Neuronal stem cell (in vitro differentiated cells): Measurements from ENCODE around the gene NTN1.

Experiments used
- DNase-seq: peaks from one replicate; pipeline ENCODE4 v3.0.0-alpha.2; 2013; ENCODE audit warnings: low spot score
- H2AFZ ChIP-seq: one replicate; pipeline ENCODE4 v1.6.1; 2013; ENCODE audit warnings: mild to moderate bottlenecking, low read length, inconsistent platforms
- H2AK5ac ChIP-seq: 2 replicates; pipeline ENCODE4 v1.6.1; 2013; ENCODE audit warnings: low read depth, mild to moderate bottlenecking, inconsistent platforms, low read length, moderate library complexity, mixed read lengths
- H2BK120ac ChIP-seq: 2 replicates; pipeline ENCODE4 v1.6.1; 2013; ENCODE audit warnings: low read depth, mild to moderate bottlenecking, inconsistent platforms, low read length, moderate library complexity, mixed read lengths
- H2BK12ac ChIP-seq: one replicate; pipeline ENCODE4 v1.6.1; 2013; ENCODE audit warnings: low read length, inconsistent platforms
- H2BK15ac ChIP-seq: 2 replicates; pipeline ENCODE4 v1.6.1; 2013; ENCODE audit warnings: mild to moderate bottlenecking, low read length, inconsistent platforms, mixed read lengths
- H2BK5ac ChIP-seq: one replicate; pipeline ENCODE4 v1.6.1; 2013; ENCODE audit warnings: inconsistent platforms, mild to moderate bottlenecking, low read length, moderate library complexity
- H3K14ac ChIP-seq: one replicate; pipeline ENCODE4 v1.6.1; 2013; ENCODE audit warnings: low read length, inconsistent platforms
- H3K18ac ChIP-seq: 2 replicates; pipeline ENCODE4 v1.6.1; 2013; ENCODE audit warnings: low read length, inconsistent platforms
- H3K23ac ChIP-seq: 2 replicates; pipeline ENCODE4 v1.6.1; 2013; ENCODE audit warnings: low read depth, mild to moderate bottlenecking, mixed read lengths, low read length, inconsistent platforms; ENCODE audit not compliant: poor library complexity
- H3K27ac ChIP-seq: replicated peaks from 3 replicates; pipeline ENCODE4 v1.5.1; 2013; ENCODE audit warnings: low read length, inconsistent platforms
- H3K27me3 ChIP-seq, 3 experiments: 2 replicates each; pipeline ENCODE4 v1.6.1; 2013; ENCODE audit warnings: low read length in 3 of 3, mild to moderate bottlenecking in 2 of 3, inconsistent platforms in 1 of 3, low read depth in 1 of 3, mixed read lengths in 1 of 3, moderate library complexity in 1 of 3; ENCODE audit not compliant: control insufficient read depth in 3 of 3, insufficient read depth in 3 of 3
- H3K36me3 ChIP-seq, 2 donors: replicated peaks in 1 of 2; 2 replicates each; pipeline ENCODE4 v1.6.1; 2013; ENCODE audit warnings: low read length in 2 of 2; ENCODE audit not compliant: control insufficient read depth in 2 of 2, insufficient read depth in 2 of 2
- H3K4ac ChIP-seq: 2 replicates; pipeline ENCODE4 v1.6.1; 2013; ENCODE audit warnings: inconsistent platforms, mild to moderate bottlenecking, low read length, moderate library complexity
- H3K4me1 ChIP-seq, 2 donors: 1 replicate in 1 of 2; 2 replicates in 1 of 2; pipeline ENCODE4 v1.6.1; 2013; ENCODE audit warnings: low read length in 2 of 2, low read depth in 1 of 2; ENCODE audit not compliant: control insufficient read depth in 2 of 2, insufficient read depth in 1 of 2
- H3K4me2 ChIP-seq: one replicate; pipeline ENCODE4 v1.6.1; 2013; ENCODE audit warnings: mild to moderate bottlenecking, low read length, inconsistent platforms; ENCODE audit not compliant: insufficient read depth, poor library complexity, severe bottlenecking
- H3K4me3 ChIP-seq, 2 donors: 2 replicates each; pipeline ENCODE4 v1.5.1; 2013; ENCODE audit warnings: low read length in 2 of 2, mild to moderate bottlenecking in 2 of 2, inconsistent platforms in 1 of 2, moderate library complexity in 1 of 2
- H3K79me1 ChIP-seq: one replicate; pipeline ENCODE4 v1.6.1; 2013; ENCODE audit warnings: low read depth, mild to moderate bottlenecking, inconsistent platforms, low read length, moderate library complexity
- H3K9ac ChIP-seq: one replicate; pipeline ENCODE4 v1.6.1; 2013; ENCODE audit warnings: mild to moderate bottlenecking, low read depth, low read length, inconsistent platforms; ENCODE audit not compliant: poor library complexity
- H3K9me3 ChIP-seq, 2 donors: replicated peaks in 1 of 2; 2 replicates each; pipeline versions ENCODE3 to v1.6.1; 2013; ENCODE audit warnings: low read length in 2 of 2, mild to moderate bottlenecking in 2 of 2, inconsistent platforms in 1 of 2, low read depth in 1 of 2, mixed read lengths in 1 of 2, moderate library complexity in 1 of 2; ENCODE audit not compliant: control insufficient read depth in 2 of 2, insufficient read depth in 1 of 2
- H4K8ac ChIP-seq: one replicate; pipeline ENCODE4 v1.6.1; 2013; ENCODE audit warnings: low read depth, mild to moderate bottlenecking, inconsistent platforms, low read length, moderate library complexity
- H4K91ac ChIP-seq: one replicate; pipeline ENCODE4 v1.6.1; 2013; ENCODE audit warnings: low read length, low read depth, mild to moderate bottlenecking, inconsistent platforms; ENCODE audit not compliant: poor library complexity
- WGBS, 2 donors: extraction: QIAGEN DNeasy Blood & Tissue Kit; methylation state at CpG; one replicate each; pipeline ENCODE4 v1.1.7; 2013; ENCODE audit warnings: missing lambda C conversion rate in 2 of 2, mixed read lengths in 1 of 2; ENCODE audit not compliant: insufficient read length in 2 of 2, insufficient replicate concordance in 1 of 2; ENCODE audit errors: extremely low coverage in 2 of 2; 5-methylcytosine and 5-hydroxymethylcytosine counted together

NTN1 gene

DNA sequence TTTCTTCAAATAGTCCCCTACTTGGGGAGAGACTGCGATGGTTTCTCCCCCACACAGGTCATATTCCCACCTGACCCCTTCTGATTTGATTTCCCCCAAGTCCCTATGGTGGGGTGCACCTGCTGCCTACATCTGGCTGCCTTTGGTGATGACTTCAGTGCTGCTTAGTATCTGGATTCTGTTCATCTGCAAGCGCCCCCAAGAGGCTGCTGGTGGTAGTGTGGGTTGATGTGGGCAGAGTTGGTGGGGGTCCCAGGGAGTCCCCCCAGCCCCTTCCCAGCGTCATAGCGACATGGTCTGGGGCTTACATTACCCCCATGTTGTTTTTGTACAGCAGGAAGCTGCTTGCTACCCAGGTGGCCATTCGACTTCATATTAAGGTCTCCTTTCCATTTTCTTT, 99.2 kb downstream of the NTN1 start:
- no CpG with 5 or more reads among the region's 5 CpGs for WGBS, 2 donors

DNA sequence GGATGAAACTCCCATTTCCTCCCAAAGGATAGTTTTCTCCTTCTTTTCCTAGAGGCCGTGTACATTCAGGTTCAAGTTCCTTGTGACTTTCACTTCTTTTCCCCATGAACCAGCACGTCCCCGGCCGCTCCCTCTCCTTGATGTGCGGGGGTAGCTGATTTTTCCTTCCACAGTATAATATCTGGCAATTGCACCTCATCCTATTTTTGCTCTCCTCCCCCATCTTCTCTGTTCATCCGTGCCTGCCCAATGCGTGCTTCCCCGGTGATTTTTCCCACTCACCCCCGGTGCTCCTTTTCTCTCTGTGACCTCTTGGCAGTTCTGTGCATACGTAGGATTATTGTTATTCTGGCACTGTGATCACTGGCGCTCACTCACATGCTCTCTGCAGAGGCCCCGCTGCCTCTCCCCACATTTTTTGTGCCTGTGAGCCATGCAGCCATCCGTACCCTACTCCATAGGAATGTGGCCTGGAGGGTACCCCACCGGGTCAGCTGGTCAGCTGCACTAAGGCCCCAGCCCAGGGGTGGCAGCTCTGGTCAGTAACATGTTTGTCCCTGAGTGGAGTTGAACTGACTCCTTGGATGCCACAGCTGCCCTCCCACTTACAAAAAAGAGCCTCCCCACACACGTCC, 100.0 kb downstream of the NTN1 start:
- Histone ChIP-seq H4K91ac (no peak overlapping the region), H3K79me1 (no peaks in the 10 kb centered on the region), H3K18ac (no peak overlapping the region), H2BK5ac (no peak overlapping the region), H2AK5ac (no peak overlapping the region), H3K4me2 (peak overlapping the region; percentile 21), H3K9me3 (peaks cover 0 to 2% of the 10 kb centered on the region in 2 donors), H2AFZ (no peak overlapping the region), H3K23ac (no peak overlapping the region), H3K4me1 (peaks cover 14 to 19% of the 10 kb centered on the region in 2 donors), H2BK12ac (no peak overlapping the region), H3K9ac (no peak overlapping the region), H3K27ac (no peak overlapping the region), H3K36me3 (no peaks in the 10 kb centered on the region), H4K8ac (no peak overlapping the region), H2BK15ac (no peak overlapping the region), H2BK120ac (no peak overlapping the region), H3K4me3 (no peak overlapping the region), H3K4ac (no peak overlapping the region), H3K27me3 (no peaks in the 10 kb centered on the region), H3K14ac (no peak overlapping the region)
- no peak for DNase-seq
- no CpG with 5 or more reads among the region's 15 CpGs for WGBS, 2 donors

More for the DNA sequence above, 99.2 kb downstream of the NTN1 start:
- H2BK120ac ChIP-seq = no peak overlapping the region
- no peak overlapping the region for H3K4me3 ChIP-seq
- H4K8ac ChIP-seq = no peak overlapping the region
- peaks cover 0 to 2% of the 10 kb centered on the region in 2 donors for H3K9me3 ChIP-seq
- no peak overlapping the region for H2AK5ac ChIP-seq
- no peak overlapping the region for H2BK12ac ChIP-seq
- no peak overlapping the region for H3K18ac ChIP-seq
- H2BK15ac ChIP-seq = no peak overlapping the region
- H3K27me3 ChIP-seq = no peaks in the 10 kb centered on the region
- no peak overlapping the region for H4K91ac ChIP-seq
- no peak overlapping the region for H3K27ac ChIP-seq
- H3K79me1 ChIP-seq = no peaks in the 10 kb centered on the region
- no peak overlapping the region for H2BK5ac ChIP-seq
- no peak for DNase-seq
- H3K4ac ChIP-seq = no peak overlapping the region
- H3K36me3 ChIP-seq = no peaks in the 10 kb centered on the region
- no peak overlapping the region for H3K4me2 ChIP-seq
- H2AFZ ChIP-seq = no peak overlapping the region
- no peak overlapping the region for H3K14ac ChIP-seq
- H3K9ac ChIP-seq = no peak overlapping the region
- peaks cover 20 to 26% of the 10 kb centered on the region in 2 donors for H3K4me1 ChIP-seq
- H3K23ac ChIP-seq = no peak overlapping the region

DNA sequence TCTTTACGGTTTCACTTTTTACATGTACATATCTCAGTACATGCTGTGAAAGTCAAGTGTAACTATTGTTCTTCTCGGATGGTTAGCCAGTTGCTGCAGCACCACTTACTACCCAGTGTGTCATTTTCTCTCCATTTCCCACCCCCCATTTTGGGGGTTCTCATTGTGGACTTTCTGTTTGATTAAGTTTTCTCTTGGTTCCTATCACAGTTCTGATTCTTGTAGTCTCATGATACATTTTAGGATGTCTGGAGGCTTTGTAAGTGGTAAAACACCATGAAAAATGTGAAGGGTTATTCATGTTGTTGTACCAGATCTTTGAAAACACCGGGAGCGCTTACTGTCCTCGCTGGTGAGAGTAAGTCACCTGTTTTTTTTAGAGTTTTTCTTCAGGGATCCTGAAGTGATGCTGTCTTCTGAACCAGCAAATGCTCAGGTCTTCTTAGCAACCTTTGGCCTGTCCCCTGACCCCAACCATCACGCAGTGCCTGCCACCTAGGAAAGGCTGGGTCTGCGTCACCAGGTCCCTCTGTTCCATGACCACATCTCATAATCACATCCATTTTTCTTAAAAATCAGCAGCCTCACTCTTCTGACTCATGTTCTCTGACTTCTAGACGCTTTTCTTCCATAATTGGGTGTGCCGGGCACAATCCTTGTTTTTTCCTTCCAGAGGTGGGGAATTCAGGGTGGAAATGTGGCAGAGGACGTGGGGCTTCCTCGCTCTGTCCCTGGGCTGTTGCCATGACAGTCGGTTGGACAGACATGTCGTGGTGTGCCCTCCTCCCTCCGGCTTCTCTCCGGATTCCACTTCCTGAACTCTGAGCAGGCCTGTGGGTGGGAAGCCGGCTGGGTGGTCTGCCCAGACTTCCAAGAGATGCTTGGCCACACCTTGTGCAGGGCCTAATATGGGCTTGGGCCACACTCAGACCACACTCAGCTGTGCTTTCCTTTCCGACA, 102.6 kb downstream of the NTN1 start:
- H2BK15ac ChIP-seq = no peak overlapping the region
- no peak overlapping the region for H3K14ac ChIP-seq
- peaks cover 0 to under 1% of the 10 kb centered on the region in 2 donors for H3K9me3 ChIP-seq
- no peak overlapping the region for H2BK120ac ChIP-seq
- WGBS, 2 donors = no CpG with 5 or more reads among the region's 17 CpGs
- no peak overlapping the region for H2BK5ac ChIP-seq
- no peak overlapping the region for H4K8ac ChIP-seq
- H4K91ac ChIP-seq = no peak overlapping the region
- no peak overlapping the region for H3K27ac ChIP-seq
- no peak overlapping the region for H3K4me3 ChIP-seq
- H3K4me1 ChIP-seq = peaks cover 6 to 9% of the 10 kb centered on the region in 2 donors
- H2BK12ac ChIP-seq = no peak overlapping the region
- no peaks in the 10 kb centered on the region for H3K36me3 ChIP-seq
- no peaks in the 10 kb centered on the region for H3K79me1 ChIP-seq
- H3K23ac ChIP-seq = no peak overlapping the region
- H2AFZ ChIP-seq = peak overlapping the region; percentile 39
- H3K4me2 ChIP-seq = no peak overlapping the region
- H2AK5ac ChIP-seq = no peak overlapping the region
- DNase-seq = no peak
- H3K18ac ChIP-seq = no peak overlapping the region
- no peaks in the 10 kb centered on the region for H3K27me3 ChIP-seq
- H3K9ac ChIP-seq = no peak overlapping the region
- no peak overlapping the region for H3K4ac ChIP-seq

DNA sequence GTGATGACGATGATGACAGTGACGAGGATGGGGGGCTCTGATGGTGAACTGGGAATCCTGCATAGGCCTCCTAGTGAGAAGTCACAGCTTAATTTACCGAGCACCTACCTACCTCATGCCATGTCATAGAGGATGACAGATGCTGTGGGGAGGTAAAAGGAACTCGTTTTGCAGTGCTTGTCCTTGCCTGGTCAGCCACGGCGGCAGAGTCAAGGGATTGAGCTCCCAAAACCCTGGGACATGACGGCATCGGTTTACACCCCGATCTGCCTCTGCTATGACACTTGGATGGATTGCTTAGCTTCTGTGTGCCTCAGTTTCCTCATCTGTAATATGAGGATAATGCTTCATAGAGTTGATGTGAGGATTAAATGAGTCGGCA, 103.2 kb downstream of the NTN1 start:
- Histone ChIP-seq H3K9me3 (no peaks in the 10 kb centered on the region), H3K27me3 (no peaks in the 10 kb centered on the region), H3K23ac (no peak overlapping the region), H3K4me1 (peaks cover 6 to 9% of the 10 kb centered on the region in 2 donors), H3K4me3 (no peak overlapping the region), H4K8ac (no peak overlapping the region), H3K4me2 (no peak overlapping the region), H3K79me1 (no peaks in the 10 kb centered on the region), H2AFZ (peak overlapping the region; percentile 39), H3K36me3 (no peaks in the 10 kb centered on the region), H4K91ac (no peak overlapping the region), H3K14ac (no peak overlapping the region), H2BK120ac (no peak overlapping the region), H3K27ac (no peak overlapping the region), H3K4ac (no peak overlapping the region), H2BK15ac (no peak overlapping the region), H2BK5ac (no peak overlapping the region), H2AK5ac (no peak overlapping the region), H3K18ac (no peak overlapping the region), H2BK12ac (no peak overlapping the region), H3K9ac (no peak overlapping the region)
- WGBS, 2 donors = no CpG with 5 or more reads among the region's 10 CpGs
- no peak for DNase-seq
